Measurements from ENCODE around the gene RIPOR2.

DNA sequence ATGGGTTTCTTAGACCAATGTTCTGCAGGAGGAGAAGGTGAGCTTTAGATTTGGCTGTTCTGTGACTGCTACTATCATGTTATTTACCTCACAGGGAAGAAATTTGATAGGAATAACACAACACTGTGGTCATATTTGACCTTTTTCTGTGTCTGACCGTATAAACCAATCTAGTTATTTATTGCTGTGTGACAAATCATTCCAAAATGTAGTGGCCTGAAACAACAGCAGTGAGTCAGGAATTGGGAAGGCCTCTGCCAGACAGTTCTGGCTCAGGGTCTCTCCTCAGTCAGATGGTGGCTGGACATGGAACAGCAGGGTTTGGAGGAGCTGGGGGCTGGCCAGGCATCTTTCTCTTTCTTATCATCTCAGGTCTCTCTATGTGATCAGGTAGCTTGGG lies 33.0 kb downstream of the RIPOR2 start:
- TF ChIP-seq GATA2 (IDR thresholded peaks at IDR 0.05; ENCODE audit: low read depth, low read length) (no peak), GATA3 (IDR thresholded peaks at IDR 0.05; ENCODE audit: low read depth, low read length) (no peak)

Data from SH-SY5Y (cell line).